DOHH2 (cell line): ENCODE measurements around the gene ELOVL3.

Experiments
- H3F3A ChIP-seq: fragments of 200-600 bp; sonication (generic), shearing (Covaris generic); 2 replicates; pipeline ENCODE4 v1.6.0; 2016; ENCODE audit warnings: antibody characterized with exemption, mild to moderate bottlenecking; ENCODE audit not compliant: control insufficient read depth, insufficient read depth
- H3K27ac ChIP-seq: fragments of 200-600 bp; sonication (generic); 2 replicates; pipeline ENCODE4 v1.5.1; 2014; ENCODE audit warnings: low read depth, mild to moderate bottlenecking, low read length, moderate library complexity
- H3K27me3 ChIP-seq: fragments of 200-600 bp; sonication (generic); 2 replicates; pipeline ENCODE4 v1.6.1; 2014; ENCODE audit warnings: mild to moderate bottlenecking, low read length, mixed read lengths; ENCODE audit not compliant: control insufficient read depth
- H3K36me3 ChIP-seq: fragments of 200-600 bp; sonication (generic); 2 replicates; pipeline ENCODE4 v1.6.1; 2014; ENCODE audit warnings: mild to moderate bottlenecking, low read length, moderate library complexity, mixed read lengths; ENCODE audit not compliant: control insufficient read depth
- H3K4me1 ChIP-seq: fragments of 200-600 bp; sonication (generic); 2 replicates; pipeline ENCODE4 v1.6.1; 2014; ENCODE audit warnings: mild to moderate bottlenecking, low read length, mixed read lengths; ENCODE audit not compliant: control insufficient read depth
- H3K4me2 ChIP-seq: fragments of 200-600 bp; sonication (generic); 2 replicates; pipeline ENCODE4 v1.6.0; 2014; ENCODE audit warnings: mild to moderate bottlenecking, low read length, moderate library complexity
- H3K4me3 ChIP-seq: fragments of 200-600 bp; sonication (generic); 2 replicates; pipeline ENCODE4 v1.5.1; 2014; ENCODE audit warnings: mild to moderate bottlenecking, low read length, mixed read lengths
- H3K79me2 ChIP-seq: fragments of 200-600 bp; sonication (generic); 2 replicates; pipeline ENCODE4 v1.6.1; 2014; ENCODE audit warnings: mild to moderate bottlenecking, low read length, mixed read lengths; ENCODE audit not compliant: control insufficient read depth
- H3K9me2 ChIP-seq: fragments of 200-600 bp; sonication (generic); replicated peaks from 2 replicates; pipeline ENCODE4 v1.6.1; 2014; ENCODE audit warnings: mild to moderate bottlenecking, low read length, mixed read lengths; ENCODE audit not compliant: control insufficient read depth
- H3K9me3 ChIP-seq: fragments of 200-600 bp; sonication (generic); 2 replicates; pipeline ENCODE4 v1.6.1; 2014; ENCODE audit warnings: antibody characterized with exemption, low read length, mixed read lengths; ENCODE audit not compliant: control insufficient read depth, insufficient read depth
- H4K20me1 ChIP-seq: fragments of 200-600 bp; sonication (generic); 2 replicates; pipeline ENCODE4 v1.6.0; 2014; ENCODE audit warnings: low read depth, mild to moderate bottlenecking, antibody characterized with exemption, low read length, moderate library complexity; ENCODE audit not compliant: control insufficient read depth, insufficient read depth
- CTCF ChIP-seq: fragments of 200-600 bp; sonication (generic); IDR thresholded peaks from one replicate; pipeline ENCODE4 v1.5.1; 2014; ENCODE audit warnings: antibody characterized with exemption, mild to moderate bottlenecking, low read depth, low read length; ENCODE audit not compliant: poor library complexity, severe bottlenecking
- EZH2phosphoT487 ChIP-seq: fragments of 200-600 bp; sonication (generic); IDR thresholded peaks from 2 replicates; pipeline ENCODE4 v1.6.1; 2017; ENCODE audit warnings: borderline replicate concordance, mild to moderate bottlenecking, antibody characterized with exemption, low read length, moderate library complexity, mixed read lengths

The ELOVL3 gene

GRCh38 chr10:102242118-102242485 lies 16.0 kb downstream of the ELOVL3 start:
- peak overlapping the region; percentile 65 for H3K4me3 ChIP-seq
- H3K79me2 ChIP-seq = peaks cover 17% of the 10 kb centered on the region
- H3K27ac ChIP-seq = no peak overlapping the region
- H3K27me3 ChIP-seq = peaks cover 18% of the 10 kb centered on the region
- H3K4me1 ChIP-seq = peaks cover 31% of the 10 kb centered on the region
- no peaks in the 10 kb centered on the region for H3K9me2 ChIP-seq
- H3K36me3 ChIP-seq = peaks cover 4% of the 10 kb centered on the region
- no peak for TF ChIP-seq EZH2phosphoT487
- TF ChIP-seq CTCF = no peak
- H3F3A ChIP-seq = 0 out of 2 replicates have a peak, but pooled peaks cover 3% of the 10 kb centered on the region
- peak overlapping the region; percentile 79 for H3K4me2 ChIP-seq
- peaks cover 8% of the 10 kb centered on the region; the same call in 1 of the 2 replicates for H4K20me1 ChIP-seq
- H3K9me3 ChIP-seq = no peaks in the 10 kb centered on the region

DNA sequence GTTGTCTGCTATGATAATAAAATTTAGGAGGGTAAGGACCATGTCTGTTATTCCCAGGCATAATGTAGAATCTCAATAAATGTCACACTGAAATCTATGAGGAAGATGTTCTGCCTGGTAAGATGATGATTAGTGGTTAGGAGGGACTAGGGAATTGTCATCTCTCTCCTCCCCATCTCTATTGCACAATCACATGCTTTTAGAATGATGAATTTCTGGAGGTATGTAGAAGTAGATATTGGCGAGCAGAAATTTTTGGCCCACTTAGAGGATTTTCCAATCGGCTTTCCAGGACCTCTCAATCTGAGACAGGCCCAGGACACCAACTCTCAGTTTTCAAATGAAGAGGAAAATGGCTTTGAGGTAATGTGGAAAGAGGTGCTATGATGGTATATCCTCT lies 17.2 kb downstream of the ELOVL3 start:
- Histone ChIP-seq H4K20me1 (peaks cover 9% of the 10 kb centered on the region; the same call in 1 of the 2 replicates), H3K36me3 (peaks cover 10% of the 10 kb centered on the region), H3K27me3 (peaks cover 14% of the 10 kb centered on the region), H3K4me1 (peaks cover 43% of the 10 kb centered on the region), H3K4me2 (no peak overlapping the region), H3F3A (0 out of 2 replicates have a peak, but pooled peaks cover 3% of the 10 kb centered on the region), H3K4me3 (no peak overlapping the region), H3K9me2 (no peaks in the 10 kb centered on the region), H3K27ac (no peak overlapping the region), H3K9me3 (no peaks in the 10 kb centered on the region), H3K79me2 (peaks cover 29% of the 10 kb centered on the region)
- TF ChIP-seq EZH2phosphoT487 (no peak), CTCF (no peak)

DNA sequence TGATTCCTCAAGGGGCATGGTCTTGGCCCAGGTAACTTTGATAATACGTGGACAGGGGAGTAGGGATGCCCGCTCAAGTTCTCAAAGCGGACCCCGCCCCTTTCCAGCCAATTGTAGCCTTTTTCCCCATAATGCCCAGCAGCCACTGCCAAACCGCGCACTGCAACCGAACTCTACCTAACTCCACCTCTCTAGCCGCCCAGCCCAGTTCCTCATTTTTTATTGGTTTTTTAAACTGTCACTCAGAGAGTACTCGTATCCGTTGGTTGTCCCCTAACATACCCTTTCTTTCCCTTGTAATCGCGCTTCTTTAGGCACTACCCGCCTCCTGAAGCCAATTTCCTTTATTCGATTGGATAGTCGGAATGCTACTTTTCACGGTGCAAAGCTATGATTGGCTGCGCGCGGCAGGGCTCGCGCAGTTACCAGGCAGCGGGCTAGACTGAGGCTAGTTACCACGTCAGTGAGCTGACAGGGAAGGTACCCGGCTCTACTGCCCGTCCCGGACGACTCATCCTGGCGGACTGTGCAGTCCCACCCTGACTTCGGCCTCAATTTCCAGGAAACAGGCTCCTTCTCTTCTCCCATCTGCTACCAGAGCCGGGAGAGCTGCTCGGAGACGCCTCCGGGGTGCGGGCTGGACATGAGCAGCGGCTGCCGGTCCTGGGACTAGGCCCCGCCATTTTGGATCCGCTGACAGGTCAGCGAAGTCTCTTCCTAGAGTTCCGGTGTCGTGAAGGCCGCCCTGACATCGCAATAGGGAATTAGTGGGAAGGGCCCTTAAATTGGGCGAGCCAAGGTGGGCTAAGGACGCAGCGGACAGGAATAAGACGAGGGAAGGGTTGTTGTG lies 19.2 kb downstream of the ELOVL3 start, which contains the start of gene GBF1:
TSS of gene GBF1 (plus strand) at position 451 of the 850 bp plus-strand sequence. CDS start 13,407 bp downstream, outside the sequence.
- H3K4me1 ChIP-seq = peaks cover 44% of the 10 kb centered on the region
- H3K27me3 ChIP-seq = no peaks in the 10 kb centered on the region; the same call in 1 of the 2 replicates
- 0 out of 2 replicates have a peak, but pooled peaks cover 3% of the 10 kb centered on the region for H3F3A ChIP-seq
- H3K4me2 ChIP-seq = peak within 1 kb of the TSS; percentile 96
- peak within 1 kb of the TSS; percentile 79 for H3K4me3 ChIP-seq
- peaks cover 9% of the 10 kb centered on the region; the same call in 1 of the 2 replicates for H4K20me1 ChIP-seq
- TF ChIP-seq EZH2phosphoT487 = no peak
- no peak for TF ChIP-seq CTCF
- no peaks in the 10 kb centered on the region for H3K9me3 ChIP-seq
- H3K9me2 ChIP-seq = no peaks in the 10 kb centered on the region
- H3K79me2 ChIP-seq = peaks cover 49% of the 10 kb centered on the region
- H3K36me3 ChIP-seq = peaks cover 22% of the 10 kb centered on the region
- H3K27ac ChIP-seq = peak within 1 kb of the TSS; percentile 20
